Gastroesophageal sphincter (tissue), 3 donors: ENCODE data around the gene KCNJ12.
"Not testable (repeated sequence)": the region's sequence is repeated elsewhere in the genome, so short reads cannot be mapped to it uniquely, and the experiment has no call there.

Experiments
- CTCF ChIP-seq, 4 experiments: fragments of 200-600 bp in 2 of 4; fragments of 450-650 bp in 2 of 4; sonication (generic) in 1 of 4; IDR thresholded peaks; one replicate each; pipeline ENCODE4 v1.5.1; 2017 to 2019; ENCODE audit warnings: antibody characterized with exemption in 4 of 4, mild to moderate bottlenecking in 2 of 4, moderate library complexity in 2 of 4
- EP300 ChIP-seq: sonication (generic); formaldehyde crosslinking; IDR thresholded peaks from one replicate; pipeline ENCODE4 v1.6.1; 2017; ENCODE audit warnings: antibody characterized with exemption, mild to moderate bottlenecking
- POLR2A ChIP-seq, 2 donors: fragments of 450-650 bp; IDR thresholded peaks; one replicate each; pipeline ENCODE4 v1.6.1; 2017; ENCODE audit warnings: antibody characterized with exemption in 2 of 2, mild to moderate bottlenecking in 2 of 2, moderate library complexity in 1 of 2
- POLR2AphosphoS5 ChIP-seq: sonication (generic); formaldehyde crosslinking; IDR thresholded peaks from one replicate; pipeline ENCODE4 v1.6.1; 2017; ENCODE audit warnings: antibody characterized with exemption

- TF ChIP-seq EP300; POLR2A (IDR thresholded peaks at IDR 0.05); POLR2AphosphoS5; CTCF (IDR thresholded peaks at IDR 0.05): not testable (repeated sequence)
These were observed 52.7 kb downstream of the KCNJ12 start for GRCh38 chr17:21428752-21429424.
